Globus pallidus (tissue), 1 donor: ENCODE measurements around the gene KCTD20.

Experiments
- DNase-seq: peaks from one replicate; pipeline ENCODE4 v3.0.0-alpha.2; 2015; ENCODE audit warnings: low spot score

The KCTD20 gene

DNA sequence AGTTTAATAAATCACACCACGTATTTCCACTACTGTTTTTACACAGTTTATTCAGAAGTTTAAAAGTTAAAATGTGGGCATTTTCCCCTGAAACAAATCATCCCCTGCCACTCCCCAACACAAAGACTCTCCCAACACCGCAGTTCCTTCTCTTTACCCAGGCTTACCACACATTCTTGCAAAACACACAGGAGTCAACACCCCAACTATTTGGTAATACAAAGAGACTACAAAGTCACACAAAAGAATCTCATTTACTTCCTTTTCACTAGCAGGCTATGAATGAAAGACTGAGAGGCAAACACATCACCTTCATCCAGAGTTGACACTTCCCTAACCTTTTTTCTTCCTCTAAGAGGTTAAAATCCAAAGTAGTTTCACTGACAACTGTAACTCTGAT, 51.1 kb downstream of the KCTD20 start:
- DNase-seq, result no peak

- no peak for DNase-seq
Observed at GRCh38 chr6:36495086-36495485, 52.3 kb downstream of the KCTD20 start.

- DNase-seq, result no peak
Observed at GRCh38 chr6:36499918-36500317, 57.1 kb downstream of the KCTD20 start.

DNA sequence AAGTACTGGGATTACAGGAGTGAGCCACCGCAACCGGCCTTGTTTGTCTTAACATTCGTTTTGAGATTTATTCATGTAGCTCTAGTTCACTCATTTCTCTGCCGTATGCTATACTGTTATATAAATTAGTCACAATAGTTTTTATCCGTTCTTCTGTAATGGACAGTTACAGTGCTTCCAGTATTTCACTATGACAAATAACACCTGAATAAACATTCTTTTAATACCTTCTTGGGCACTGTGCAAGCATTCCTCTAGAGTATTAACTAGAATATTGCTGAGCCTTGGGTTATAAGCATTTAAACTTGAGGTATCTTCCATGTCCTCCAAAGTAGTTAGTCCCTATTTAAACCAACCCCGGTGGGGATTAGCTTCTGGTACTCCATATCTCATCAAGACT, 58.9 kb downstream of the KCTD20 start:
- DNase-seq, result no peak

GRCh38 chr6:36504181-36504580, 61.4 kb downstream of the KCTD20 start:
- DNase-seq, result no peak

DNA sequence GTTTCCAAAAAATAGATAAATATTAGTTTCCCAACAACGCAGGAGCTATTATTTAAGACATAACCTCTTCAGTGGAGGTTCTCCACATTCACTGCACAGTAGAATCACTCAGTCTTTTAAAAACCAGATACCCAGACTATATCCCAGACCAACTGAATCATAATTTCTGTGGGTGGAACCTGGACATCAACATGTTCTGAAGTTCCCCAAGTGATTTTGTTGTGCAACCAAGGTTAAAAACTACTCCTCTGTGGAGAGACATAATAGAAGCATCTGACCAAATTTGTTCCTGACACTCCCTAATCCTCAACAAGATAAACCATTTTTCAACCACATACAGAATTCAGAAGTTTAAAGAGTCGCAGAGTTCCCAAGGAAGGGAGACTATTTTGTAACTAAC, 62.2 kb downstream of the KCTD20 start:
- DNase-seq, result no peak

DNA sequence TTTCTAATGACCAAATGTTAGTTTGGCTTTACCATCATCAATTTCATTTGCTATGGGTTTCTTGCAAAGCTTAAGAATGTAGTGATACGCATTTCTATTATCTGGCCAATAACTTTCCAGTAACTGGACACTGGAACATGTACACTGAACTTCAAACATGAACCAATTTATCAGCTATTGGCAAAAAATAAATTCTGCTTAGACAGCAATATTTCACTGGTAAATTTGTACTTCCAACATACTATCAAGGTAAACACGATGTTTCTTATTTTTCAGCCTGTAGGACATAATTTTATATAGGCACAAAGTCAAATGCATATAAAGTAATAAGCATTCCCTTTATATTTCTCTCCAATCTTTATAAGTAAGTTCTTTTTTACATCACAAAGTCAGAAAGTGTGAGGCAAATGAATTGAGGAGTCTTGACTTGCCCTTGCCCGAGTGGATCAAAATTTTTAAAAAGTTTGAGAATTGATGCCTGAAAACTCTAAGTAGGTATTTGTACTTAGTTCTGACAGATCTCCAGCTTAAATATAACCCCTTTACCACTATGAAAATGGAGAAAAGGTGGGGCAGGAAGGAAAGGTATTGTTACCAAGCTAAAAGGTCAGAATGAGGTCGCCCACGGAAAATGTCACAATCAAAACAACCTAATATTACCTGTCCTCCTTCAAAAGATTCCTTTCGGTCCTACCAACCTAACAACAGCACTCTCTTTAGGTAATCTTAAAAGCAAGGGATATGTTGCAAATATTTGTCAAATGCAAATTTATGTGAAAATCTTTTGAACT, 63.1 kb downstream of the KCTD20 start:
- no peak for DNase-seq

GRCh38 chr6:36506611-36507010, 63.8 kb downstream of the KCTD20 start:
- DNase-seq, result no peak

- DNase-seq, result no peak
Observed at GRCh38 chr6:36508532-36508931, 65.7 kb downstream of the KCTD20 start.

GRCh38 chr6:36510365-36510764, 67.6 kb downstream of the KCTD20 start:
- DNase-seq, result no peak

- DNase-seq, result no peak
Observed at GRCh38 chr6:36514554-36515456, 72.0 kb downstream of the KCTD20 start.

GRCh38 chr6:36515844-36516243, 73.0 kb downstream of the KCTD20 start:
- DNase-seq, result no peak

DNA sequence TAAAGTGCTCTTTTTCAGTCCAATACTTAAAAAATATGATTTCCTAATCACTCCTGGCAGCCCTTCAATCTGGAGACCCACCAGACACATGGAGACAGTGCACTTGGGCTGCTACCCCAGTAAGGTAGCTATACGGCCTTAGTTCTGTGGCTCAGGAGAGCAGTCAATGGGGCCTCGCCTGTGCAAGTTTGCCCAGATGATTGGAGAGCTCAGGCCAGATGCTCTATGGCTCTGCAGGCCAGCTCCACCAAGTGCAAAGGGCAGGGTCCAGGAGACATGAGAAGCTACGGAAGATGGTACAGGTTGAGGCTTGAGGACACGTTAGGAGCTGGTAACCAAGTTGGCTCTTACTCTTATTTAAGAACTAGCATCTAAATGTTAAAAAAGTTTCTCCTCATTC, 73.8 kb downstream of the KCTD20 start:
- DNase-seq, result no peak

- no peak for DNase-seq
Observed at GRCh38 chr6:36516988-36517387, 74.2 kb downstream of the KCTD20 start.

DNA sequence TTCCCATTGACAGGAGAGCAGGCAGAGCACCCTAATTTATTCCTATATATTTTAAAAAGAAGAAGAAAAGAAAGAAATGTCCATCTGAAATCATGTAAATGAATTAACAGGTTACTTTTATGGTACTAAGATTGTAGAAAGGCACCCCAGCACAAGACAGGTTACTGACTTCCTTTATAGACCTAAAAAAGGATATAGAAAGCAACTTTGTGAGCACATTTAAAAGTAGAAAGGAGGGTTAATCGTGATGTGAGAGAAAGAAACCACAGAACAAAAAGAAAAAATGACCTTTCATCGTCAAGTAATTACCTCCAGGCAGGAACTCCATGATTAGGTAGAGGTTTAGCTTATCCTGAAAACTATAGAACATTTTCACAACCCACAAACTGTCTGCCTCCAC, 74.6 kb downstream of the KCTD20 start:
- DNase-seq, result no peak

DNA sequence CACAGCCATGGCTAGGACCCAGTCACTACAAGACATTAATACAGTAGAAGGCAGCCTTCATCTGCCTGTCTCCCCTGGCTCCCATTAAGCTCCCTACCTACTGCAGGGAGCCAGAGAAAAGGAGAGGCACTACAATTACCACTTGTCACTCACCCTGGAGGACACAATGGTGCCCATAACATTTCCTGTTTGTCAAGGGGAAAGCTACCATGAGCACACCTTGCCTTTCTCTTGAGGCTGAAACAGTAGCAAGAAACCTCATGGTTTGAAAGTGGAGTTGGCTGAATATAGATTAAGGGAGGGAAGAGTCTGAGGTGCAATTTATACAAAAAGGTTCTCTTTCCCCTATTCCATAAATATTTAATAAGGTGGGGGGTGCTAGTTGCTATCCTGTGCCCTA, 76.6 kb downstream of the KCTD20 start:
- no peak for DNase-seq

DNA sequence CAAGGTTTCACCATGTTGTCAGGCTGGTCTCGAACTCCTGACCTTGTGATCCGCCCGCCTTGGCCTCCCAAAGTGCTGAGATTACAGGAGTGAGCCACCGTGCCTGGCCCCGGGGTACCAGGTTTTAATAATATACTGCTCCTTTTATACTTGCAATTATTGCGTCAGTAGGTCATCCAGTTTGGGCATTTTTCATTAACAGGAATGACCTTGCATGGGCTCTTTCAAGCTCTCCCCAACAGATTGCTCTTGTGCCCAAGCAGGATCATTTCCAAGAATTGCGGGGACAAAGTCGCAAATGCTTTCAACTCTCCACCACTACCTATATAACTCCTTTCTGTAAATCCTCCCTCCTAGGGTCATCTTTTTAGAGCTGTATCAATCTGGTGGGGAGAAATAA, 80.7 kb downstream of the KCTD20 start:
- DNase-seq, result no peak

DNA sequence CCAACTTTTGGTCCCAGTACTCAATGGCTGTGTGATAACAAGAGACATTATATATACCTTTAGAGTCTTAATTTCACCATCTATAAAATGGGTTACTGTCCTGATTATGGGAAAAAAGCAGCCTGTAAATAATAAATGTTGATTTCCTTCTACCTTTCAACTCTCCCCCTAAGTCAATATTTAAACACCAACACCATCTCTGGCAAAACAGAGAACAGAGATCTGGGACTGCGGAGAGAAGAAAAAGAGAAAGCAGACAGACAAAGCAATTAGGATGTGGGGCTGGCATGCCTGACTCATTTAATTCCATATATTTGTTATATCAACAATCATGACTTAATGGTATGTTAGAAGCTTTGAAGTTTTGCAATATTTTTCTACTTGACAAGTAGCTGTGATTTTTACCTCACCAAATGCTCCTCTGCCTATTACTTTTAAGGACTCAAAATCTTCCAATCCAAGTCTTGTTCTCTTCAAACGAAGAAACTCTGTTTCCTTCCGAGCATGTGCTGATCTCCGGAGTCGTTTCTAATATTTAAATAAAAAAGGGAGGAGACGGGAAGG, 81.2 kb downstream of the KCTD20 start:
- no peak for DNase-seq

DNA sequence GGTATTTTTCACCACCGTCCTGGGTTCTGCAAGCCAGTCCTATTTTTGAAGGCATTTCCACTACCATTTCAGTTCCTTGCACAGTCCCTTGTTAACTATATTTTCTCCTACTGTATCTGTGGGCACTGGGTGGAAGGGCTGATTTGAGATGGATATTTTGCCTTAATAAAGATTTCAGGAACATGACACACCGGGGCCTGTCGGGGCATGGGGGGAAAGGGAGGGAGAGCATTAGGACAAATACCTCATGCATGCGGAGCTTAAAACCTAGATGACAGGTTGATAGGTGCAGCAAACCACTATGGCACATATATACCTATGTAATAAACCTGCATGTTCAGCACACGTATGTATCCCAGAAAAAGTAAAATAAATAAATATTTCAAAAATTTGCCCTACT, 82.1 kb downstream of the KCTD20 start:
- DNase-seq, result no peak

- DNase-seq, result no peak
Observed at GRCh38 chr6:36525346-36525745, 82.5 kb downstream of the KCTD20 start.

GRCh38 chr6:36526066-36526465, 83.3 kb downstream of the KCTD20 start:
- DNase-seq, result no peak

DNA sequence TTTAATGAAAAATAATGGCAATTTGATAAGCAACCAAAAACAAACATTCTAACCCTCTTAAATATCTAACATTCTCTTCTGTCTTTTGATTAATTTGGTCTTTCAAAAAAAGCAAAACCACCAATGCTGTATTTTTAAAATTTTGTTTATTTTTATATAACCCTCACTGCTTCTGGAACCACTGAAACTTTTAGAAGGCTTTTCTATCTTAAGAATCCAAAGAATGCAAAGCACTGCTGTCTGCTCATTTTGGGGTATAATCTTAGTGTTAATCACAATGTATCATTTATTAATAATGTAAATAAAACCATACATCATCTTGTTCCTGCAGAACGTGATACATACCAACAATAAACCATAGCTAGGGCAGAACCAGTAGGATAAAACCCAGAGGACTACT, 90.5 kb downstream of the KCTD20 start:
- no peak for DNase-seq
